ENCODE results near the gene ESD.

The ESD gene

DNA sequence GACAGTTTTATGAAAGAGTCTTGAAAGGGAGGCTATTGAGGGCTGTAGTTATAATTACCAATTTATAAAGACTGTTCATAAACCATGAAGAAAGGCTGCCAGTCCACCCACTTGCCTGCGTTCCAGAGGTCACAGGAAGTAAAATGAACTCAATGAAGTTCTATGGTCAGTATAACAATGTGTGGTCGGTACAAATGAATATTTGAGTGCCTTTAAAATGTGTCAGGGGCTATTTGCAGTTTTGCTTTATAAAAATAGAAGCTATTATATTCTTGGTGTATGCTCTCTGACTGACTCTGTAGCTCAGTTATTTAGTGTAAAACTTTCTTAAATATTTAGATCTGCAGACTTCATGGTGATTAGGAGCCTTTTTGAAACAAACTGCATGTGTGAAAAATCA, 47.0 kb downstream of the ESD start:
- Histone ChIP-seq H3K27ac (ENCODE audit: low read length) (no peak overlapping the region), H3K79me2 (ENCODE audit: insufficient read depth, low read length) (no peaks in the 10 kb centered on the region), H3K4me3 (ENCODE audit: low read depth in 1 of 2, low read length in 2 of 2) (no peak overlapping the region), H3K9me3 (ENCODE audit: insufficient read depth, low read length, severe bottlenecking) (no peaks in the 10 kb centered on the region), H3K4me1 (ENCODE audit: insufficient read depth, low read length) (peaks cover 36% of the 10 kb centered on the region), H3K9ac (ENCODE audit: low read depth, low read length) (no peak overlapping the region), H3K4me2 (ENCODE audit: insufficient read depth, low read length) (no peak overlapping the region), H4K20me1 (ENCODE audit: insufficient read depth, low read length) (peaks cover 8% of the 10 kb centered on the region; the same call in 1 of the 2 replicates), H3K27me3 (ENCODE audit: insufficient read depth, low read length, poor library complexity) (no peaks in the 10 kb centered on the region), H2AFZ (ENCODE audit: low read depth, low read length) (no peak overlapping the region), H3K36me3 (ENCODE audit: insufficient read depth, low read length) (peaks cover 68% of the 10 kb centered on the region)
- DNase-seq = no peak
- TF ChIP-seq EZH2 (IDR thresholded peaks at IDR 0.05; ENCODE audit: borderline replicate concordance, low read depth, low read length, severe bottlenecking) = no peak
- TF ChIP-seq, protein P1, sequence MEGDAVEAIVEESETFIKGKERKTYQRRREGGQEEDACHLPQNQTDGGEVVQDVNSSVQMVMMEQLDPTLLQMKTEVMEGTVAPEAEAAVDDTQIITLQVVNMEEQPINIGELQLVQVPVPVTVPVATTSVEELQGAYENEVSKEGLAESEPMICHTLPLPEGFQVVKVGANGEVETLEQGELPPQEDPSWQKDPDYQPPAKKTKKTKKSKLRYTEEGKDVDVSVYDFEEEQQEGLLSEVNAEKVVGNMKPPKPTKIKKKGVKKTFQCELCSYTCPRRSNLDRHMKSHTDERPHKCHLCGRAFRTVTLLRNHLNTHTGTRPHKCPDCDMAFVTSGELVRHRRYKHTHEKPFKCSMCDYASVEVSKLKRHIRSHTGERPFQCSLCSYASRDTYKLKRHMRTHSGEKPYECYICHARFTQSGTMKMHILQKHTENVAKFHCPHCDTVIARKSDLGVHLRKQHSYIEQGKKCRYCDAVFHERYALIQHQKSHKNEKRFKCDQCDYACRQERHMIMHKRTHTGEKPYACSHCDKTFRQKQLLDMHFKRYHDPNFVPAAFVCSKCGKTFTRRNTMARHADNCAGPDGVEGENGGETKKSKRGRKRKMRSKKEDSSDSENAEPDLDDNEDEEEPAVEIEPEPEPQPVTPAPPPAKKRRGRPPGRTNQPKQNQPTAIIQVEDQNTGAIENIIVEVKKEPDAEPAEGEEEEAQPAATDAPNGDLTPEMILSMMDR (IDR thresholded peaks at IDR 0.05; ENCODE audit: borderline replicate concordance, extremely low read depth, low read length, poor library complexity, severe bottlenecking) = no peak
- no peak for ATAC-seq (ENCODE audit: insufficient read depth, low read depth)

DNA sequence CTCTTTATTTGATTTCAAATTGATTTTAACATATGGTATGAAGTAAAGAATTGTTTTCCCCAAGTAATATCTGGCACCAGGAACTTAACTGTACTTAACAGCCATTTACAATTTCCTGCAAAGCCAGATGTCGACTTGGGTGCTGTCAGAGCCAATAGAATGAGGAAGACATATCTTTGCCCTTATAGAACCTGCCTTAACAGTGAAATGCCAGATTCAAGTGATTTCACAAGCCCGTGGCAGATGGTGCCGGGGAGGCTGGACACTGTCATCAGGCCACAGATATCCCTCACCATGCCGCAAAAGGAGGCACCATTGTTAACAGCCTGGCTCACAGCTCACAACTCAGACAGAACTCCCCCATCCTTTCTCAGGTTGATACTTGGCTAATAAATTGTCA, 48.7 kb downstream of the ESD start:
- H4K20me1 ChIP-seq (ENCODE audit: insufficient read depth, low read length) = peaks cover 8% of the 10 kb centered on the region; the same call in 1 of the 2 replicates
- H2AFZ ChIP-seq (ENCODE audit: low read depth, low read length) = no peak overlapping the region
- DNase-seq (no peak), ATAC-seq (ENCODE audit: insufficient read depth, low read depth) (no peak)
- no peak overlapping the region for H3K27ac ChIP-seq (ENCODE audit: low read length)
- H3K27me3 ChIP-seq (ENCODE audit: insufficient read depth, low read length, poor library complexity) = no peaks in the 10 kb centered on the region
- no peak overlapping the region for H3K4me2 ChIP-seq (ENCODE audit: insufficient read depth, low read length)
- H3K4me3 ChIP-seq (ENCODE audit: low read depth in 1 of 2, low read length in 2 of 2) = no peak overlapping the region
- peaks cover 80% of the 10 kb centered on the region for H3K36me3 ChIP-seq (ENCODE audit: insufficient read depth, low read length)
- peaks cover 36% of the 10 kb centered on the region for H3K4me1 ChIP-seq (ENCODE audit: insufficient read depth, low read length)
- H3K9me3 ChIP-seq (ENCODE audit: insufficient read depth, low read length, severe bottlenecking) = no peaks in the 10 kb centered on the region
- TF ChIP-seq, protein P1 (IDR thresholded peaks at IDR 0.05; ENCODE audit: borderline replicate concordance, extremely low read depth, low read length, poor library complexity, severe bottlenecking) = no peak
- TF ChIP-seq EZH2 (IDR thresholded peaks at IDR 0.05; ENCODE audit: borderline replicate concordance, low read depth, low read length, severe bottlenecking) = no peak
- no peaks in the 10 kb centered on the region for H3K79me2 ChIP-seq (ENCODE audit: insufficient read depth, low read length)
- H3K9ac ChIP-seq (ENCODE audit: low read depth, low read length) = no peak overlapping the region

DNA sequence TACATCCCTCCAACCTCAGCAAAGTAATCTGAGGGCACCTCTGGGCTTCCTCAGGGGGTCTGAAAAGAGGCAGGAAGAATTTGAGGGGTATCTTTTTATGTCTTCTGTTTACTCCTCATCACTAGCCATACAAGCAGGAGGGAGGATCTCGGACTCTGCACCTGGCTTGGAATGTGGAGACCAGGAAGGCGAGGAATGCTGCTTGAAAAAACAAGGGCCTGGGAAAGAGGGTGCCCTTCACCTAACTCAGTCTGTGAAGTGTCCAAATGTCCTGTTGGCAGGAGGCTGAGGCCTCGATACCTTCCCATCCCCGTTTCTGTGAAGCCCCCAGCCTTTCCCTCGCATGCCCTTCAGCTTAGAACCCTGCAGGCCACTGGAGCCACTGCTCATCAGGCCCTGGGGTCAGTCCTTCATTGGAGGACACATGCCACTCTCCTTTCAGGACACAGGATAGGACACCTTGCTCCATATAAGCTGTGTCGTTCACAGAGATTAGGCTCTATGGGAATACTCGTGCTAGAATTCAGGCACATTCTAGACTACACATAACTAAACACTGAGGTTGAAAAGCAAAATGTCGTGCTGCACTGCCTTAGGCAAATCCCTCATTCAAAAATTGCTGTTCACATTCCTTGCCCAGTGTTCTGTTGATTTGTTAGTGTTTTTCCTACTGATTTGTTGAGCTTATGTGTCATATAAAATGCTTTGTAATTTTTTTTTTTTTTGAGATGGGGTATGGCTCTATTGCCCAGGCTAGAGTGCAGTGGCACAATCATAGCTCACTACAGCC, 49.7 kb downstream of the ESD start:
- TF ChIP-seq, protein P1 (IDR thresholded peaks at IDR 0.05; ENCODE audit: borderline replicate concordance, extremely low read depth, low read length, poor library complexity, severe bottlenecking) = no peak
- no peak for TF ChIP-seq EZH2 (IDR thresholded peaks at IDR 0.05; ENCODE audit: borderline replicate concordance, low read depth, low read length, severe bottlenecking)
- Histone ChIP-seq H2AFZ (ENCODE audit: low read depth, low read length) (no peak overlapping the region), H3K27ac (ENCODE audit: low read length) (no peak overlapping the region), H3K36me3 (ENCODE audit: insufficient read depth, low read length) (peaks cover 76% of the 10 kb centered on the region), H3K9ac (ENCODE audit: low read depth, low read length) (no peak overlapping the region), H3K9me3 (ENCODE audit: insufficient read depth, low read length, severe bottlenecking) (no peaks in the 10 kb centered on the region), H4K20me1 (ENCODE audit: insufficient read depth, low read length) (peaks cover 6% of the 10 kb centered on the region; the same call in 1 of the 2 replicates), H3K27me3 (ENCODE audit: insufficient read depth, low read length, poor library complexity) (no peaks in the 10 kb centered on the region), H3K4me3 (ENCODE audit: low read depth in 1 of 2, low read length in 2 of 2) (no peak overlapping the region), H3K4me1 (ENCODE audit: insufficient read depth, low read length) (peaks cover 30% of the 10 kb centered on the region), H3K4me2 (ENCODE audit: insufficient read depth, low read length) (no peak overlapping the region), H3K79me2 (ENCODE audit: insufficient read depth, low read length) (no peaks in the 10 kb centered on the region)
- DNase-seq (no peak), ATAC-seq (ENCODE audit: insufficient read depth, low read depth) (no peak)
